CD4-positive, alpha-beta T cell treated with Interleukin-17A for 1 hour (primary cell): Measurements from ENCODE around the gene TACC2.

Source experiments
- DNase-seq: peaks from one replicate; pipeline ENCODE4 v3.0.0-alpha.2; 2020

The TACC2 gene

GRCh38 chr10:122029499-122030199, 40.7 kb downstream of the TACC2 start:
- DNase-seq: no peak

- no peak for DNase-seq
Observed at GRCh38 chr10:122030200-122030552, 41.2 kb downstream of the TACC2 start.

GRCh38 chr10:122033224-122033926, 44.4 kb downstream of the TACC2 start:
- no peak for DNase-seq

- no peak for DNase-seq
Observed at GRCh38 chr10:122034149-122034756, 45.3 kb downstream of the TACC2 start.

- no peak for DNase-seq
Observed at GRCh38 chr10:122040786-122041185, 51.8 kb downstream of the TACC2 start.

GRCh38 chr10:122042836-122043235, 53.9 kb downstream of the TACC2 start:
- no peak for DNase-seq

- DNase-seq: no peak
Observed at GRCh38 chr10:122044045-122044661, 55.2 kb downstream of the TACC2 start.

GRCh38 chr10:122044713-122045112, 55.8 kb downstream of the TACC2 start:
- no peak for DNase-seq

GRCh38 chr10:122045212-122045611, 56.2 kb downstream of the TACC2 start:
- no peak for DNase-seq

GRCh38 chr10:122047560-122047959, 58.6 kb downstream of the TACC2 start:
- DNase-seq: no peak

GRCh38 chr10:122049076-122049475, 60.1 kb downstream of the TACC2 start:
- no peak for DNase-seq

- DNase-seq: no peak
Observed at GRCh38 chr10:122050311-122050710, 61.3 kb downstream of the TACC2 start.

GRCh38 chr10:122050811-122051210, 61.8 kb downstream of the TACC2 start:
- DNase-seq: no peak

- no peak for DNase-seq
Observed at GRCh38 chr10:122051609-122052385, 62.8 kb downstream of the TACC2 start.

- DNase-seq: no peak
Observed at GRCh38 chr10:122052701-122053100, 63.7 kb downstream of the TACC2 start.

GRCh38 chr10:122053314-122053713, 64.4 kb downstream of the TACC2 start:
- no peak for DNase-seq

- no peak for DNase-seq
Observed at GRCh38 chr10:122054048-122055025, 65.4 kb downstream of the TACC2 start.

- DNase-seq: no peak
Observed at GRCh38 chr10:122055252-122055651, 66.3 kb downstream of the TACC2 start.

GRCh38 chr10:122056431-122057094, 67.6 kb downstream of the TACC2 start:
- DNase-seq: no peak

GRCh38 chr10:122057841-122058413, 69.0 kb downstream of the TACC2 start:
- no peak for DNase-seq

GRCh38 chr10:122060250-122060649, 71.3 kb downstream of the TACC2 start:
- no peak for DNase-seq
